NT2/D1 (cell line): ENCODE results near the gene NKX6-2.

Experiments
- DNase-seq: peaks from one replicate; pipeline ENCODE4 v3.0.0-alpha.2; 2011; ENCODE audit warnings: low read depth, low spot score
- H3K27me3 ChIP-seq: 2 replicates; pipeline ENCODE4 v1.6.0; 2011; ENCODE audit warnings: mild to moderate bottlenecking; ENCODE audit not compliant: insufficient read length, insufficient read depth
- H3K36me3 ChIP-seq: 2 replicates; pipeline ENCODE4 v1.6.1; 2011; ENCODE audit warnings: mild to moderate bottlenecking, low read length, mixed read lengths; ENCODE audit not compliant: insufficient read depth, insufficient read length
- H3K4me1 ChIP-seq: 2 replicates; pipeline ENCODE4 v1.5.1; 2011; ENCODE audit not compliant: insufficient read depth, insufficient read length
- H3K4me3 ChIP-seq: 2 replicates; pipeline ENCODE4 v1.5.1; 2011; ENCODE audit warnings: low read depth; ENCODE audit not compliant: insufficient read length
- H3K9ac ChIP-seq: 2 replicates; pipeline ENCODE4 v1.6.0; 2011; ENCODE audit warnings: low read depth; ENCODE audit not compliant: insufficient read length
- H3K9me3 ChIP-seq: 2 replicates; pipeline ENCODE4 v1.5.1; 2011; ENCODE audit warnings: mild to moderate bottlenecking, low read length; ENCODE audit not compliant: insufficient read depth
- SUZ12 ChIP-seq: IDR thresholded peaks from 2 replicates; pipeline ENCODE4 v1.6.1; 2011; ENCODE audit not compliant: insufficient read length, insufficient read depth; ENCODE audit errors: extremely low read depth
- YY1 ChIP-seq: IDR thresholded peaks from 2 replicates; pipeline ENCODE4 v1.6.1; 2011; ENCODE audit not compliant: insufficient read length, insufficient read depth
- ZNF274 ChIP-seq: IDR thresholded peaks from 2 replicates; pipeline ENCODE4 v1.6.1; 2011; ENCODE audit warnings: mild to moderate bottlenecking, low read depth, low read length

The NKX6-2 gene

DNA sequence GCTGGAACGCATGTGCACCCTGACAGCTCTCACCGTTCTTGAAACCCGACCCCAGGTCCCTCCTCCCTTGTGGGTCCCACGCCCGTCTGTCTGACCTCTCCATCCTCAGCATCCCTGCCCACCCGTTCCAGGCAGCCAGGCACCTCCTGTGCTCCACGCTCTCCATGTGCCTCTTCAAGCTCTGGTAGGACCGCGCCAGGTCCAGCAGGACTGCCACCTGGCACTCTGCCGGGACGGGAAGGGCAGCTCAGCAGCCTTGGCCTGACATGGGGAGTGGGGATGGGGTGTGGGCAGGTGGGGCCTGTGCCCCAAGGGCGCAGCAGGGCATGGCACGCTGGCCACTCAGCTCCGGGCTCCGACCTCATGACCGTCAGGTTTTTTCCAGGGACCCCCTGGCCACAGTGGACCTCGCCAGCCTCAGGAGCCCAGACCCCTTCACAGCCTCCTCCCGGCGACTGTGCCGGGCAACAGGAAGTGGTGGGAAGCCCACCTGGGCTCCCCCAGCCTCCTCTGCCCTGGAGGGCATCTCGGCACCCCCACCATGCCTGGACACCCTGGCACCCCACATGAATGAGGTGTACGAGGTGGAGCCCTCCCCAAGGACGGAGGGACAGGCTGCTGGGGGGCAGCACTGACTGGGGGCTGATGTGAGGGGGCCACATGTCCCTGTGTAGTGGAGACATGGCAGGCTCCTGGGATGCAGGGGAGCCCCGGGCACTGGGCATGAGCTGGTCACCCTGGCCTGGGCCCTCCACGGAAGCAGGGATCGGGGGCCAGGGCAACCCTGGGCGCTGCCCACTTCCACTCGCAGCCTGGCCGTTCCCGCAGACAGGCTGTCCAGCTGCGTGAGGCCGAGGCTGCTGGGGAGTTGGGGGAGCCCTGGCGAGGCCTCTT is 25.1 kb upstream of the NKX6-2 start:
- Histone ChIP-seq H3K27me3 (no peaks in the 10 kb centered on the region), H3K4me3 (no peak overlapping the region), H3K9me3 (no peaks in the 10 kb centered on the region), H3K4me1 (peaks cover 2% of the 10 kb centered on the region), H3K36me3 (no peaks in the 10 kb centered on the region), H3K9ac (no peak overlapping the region)
- no peak for TF ChIP-seq ZNF274
- no peak for DNase-seq

GRCh38 chr10:132810141-132810806 is 24.3 kb upstream of the NKX6-2 start:
- no peak overlapping the region for H3K4me3 ChIP-seq
- peaks cover 2% of the 10 kb centered on the region for H3K4me1 ChIP-seq
- DNase-seq: no peak
- no peaks in the 10 kb centered on the region for H3K27me3 ChIP-seq
- no peak for TF ChIP-seq ZNF274
- no peak for TF ChIP-seq SUZ12
- TF ChIP-seq YY1: no peak
- no peaks in the 10 kb centered on the region for H3K36me3 ChIP-seq
- no peaks in the 10 kb centered on the region for H3K9me3 ChIP-seq
- H3K9ac ChIP-seq: no peak overlapping the region

DNA sequence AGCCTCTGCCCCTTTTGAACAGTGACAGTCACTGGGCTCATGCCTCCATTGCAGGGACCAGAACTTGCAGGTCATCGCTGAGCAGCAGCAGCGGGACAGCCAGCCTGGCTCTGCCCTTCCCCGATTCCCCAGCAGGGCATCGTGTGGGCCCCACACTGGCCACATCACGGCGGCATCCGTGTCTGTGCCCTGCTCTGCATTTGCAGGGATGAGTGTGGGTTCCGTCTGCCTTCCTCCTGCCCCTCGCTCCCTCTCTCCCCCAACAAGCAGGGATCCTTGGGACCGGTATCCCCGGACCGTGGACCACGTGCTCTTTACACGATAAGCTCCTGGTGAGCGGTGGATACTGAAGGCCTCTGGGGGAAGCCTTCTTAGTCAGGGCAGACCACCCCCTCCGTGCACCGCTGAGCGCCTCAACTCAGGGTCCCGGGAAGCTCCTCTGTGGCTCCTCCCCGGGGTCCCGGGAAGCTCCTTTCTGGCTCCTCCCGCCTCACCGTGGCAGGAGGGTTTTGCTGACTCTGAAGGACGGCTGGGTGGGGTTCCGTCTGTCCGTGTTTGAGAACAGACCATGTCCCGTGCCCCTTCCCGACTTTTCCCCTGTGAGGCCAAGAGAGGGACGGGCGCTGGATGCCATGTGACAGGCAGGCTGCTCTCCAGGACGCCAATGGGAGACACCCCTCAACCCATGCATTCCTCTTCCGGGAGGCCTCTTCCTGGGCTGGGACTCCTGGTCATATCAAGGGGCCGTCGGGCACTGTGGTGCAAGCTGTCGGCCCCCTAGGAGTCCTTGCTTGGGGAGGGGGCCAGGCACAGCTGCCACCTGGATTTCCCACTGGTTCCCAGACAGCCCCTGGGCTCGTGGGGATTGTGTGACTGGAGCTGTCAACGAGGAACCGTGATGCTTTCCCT is 23.5 kb upstream of the NKX6-2 start:
- no peak for TF ChIP-seq SUZ12
- TF ChIP-seq ZNF274: no peak
- no peak for TF ChIP-seq YY1
- H3K4me1 ChIP-seq: peaks cover 2% of the 10 kb centered on the region
- no peak overlapping the region for H3K9ac ChIP-seq
- H3K36me3 ChIP-seq: no peaks in the 10 kb centered on the region
- DNase-seq: no peak
- H3K27me3 ChIP-seq: no peaks in the 10 kb centered on the region
- no peak overlapping the region for H3K4me3 ChIP-seq
- no peaks in the 10 kb centered on the region for H3K9me3 ChIP-seq

DNA sequence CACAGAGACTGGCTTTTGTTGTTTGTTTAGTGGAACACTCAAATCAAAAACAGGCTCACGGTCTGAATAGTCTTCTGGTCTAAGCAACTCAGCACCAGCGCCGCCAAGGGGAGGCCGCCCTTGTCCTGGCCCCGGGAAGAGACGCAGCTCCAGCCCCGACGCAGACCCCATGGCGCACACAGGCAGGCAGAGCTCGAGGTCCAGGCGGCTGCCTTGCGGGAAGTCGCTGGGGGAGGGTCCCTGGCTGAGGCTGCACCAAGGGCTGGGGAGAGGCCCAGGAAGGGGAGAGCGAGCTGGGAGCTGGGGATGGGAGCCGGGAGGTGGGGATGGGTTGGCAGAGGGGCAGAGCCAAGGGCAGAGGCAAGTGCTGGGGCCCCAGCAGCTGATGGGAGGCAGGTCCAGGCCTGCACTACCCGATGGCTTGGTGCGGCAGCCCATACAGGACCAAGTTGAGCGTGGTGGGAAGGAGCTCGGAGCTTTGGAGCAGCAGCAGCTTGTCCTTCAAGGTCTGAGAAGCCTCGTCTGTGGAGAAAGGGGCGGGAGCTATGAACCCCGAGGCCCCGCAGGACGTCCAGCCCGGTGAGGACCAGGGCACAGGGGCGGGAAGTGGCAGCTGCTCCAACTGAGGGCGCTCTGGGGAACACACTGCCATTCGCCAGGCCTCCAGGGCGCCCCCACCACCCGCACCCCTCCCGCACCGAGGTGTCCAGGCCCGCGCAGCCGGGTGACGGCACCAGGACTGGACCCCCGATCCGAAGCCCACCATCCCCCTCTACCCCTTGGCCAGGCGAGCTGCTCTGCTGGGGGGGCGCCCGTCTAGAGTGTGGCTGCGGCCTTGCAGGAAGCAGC is 22.7 kb upstream of the NKX6-2 start:
- Histone ChIP-seq H3K9ac (no peak overlapping the region), H3K4me3 (no peak overlapping the region), H3K9me3 (no peaks in the 10 kb centered on the region), H3K4me1 (peaks cover 2% of the 10 kb centered on the region), H3K36me3 (no peaks in the 10 kb centered on the region), H3K27me3 (no peaks in the 10 kb centered on the region)
- no peak for DNase-seq
- TF ChIP-seq YY1 (no peak), ZNF274 (no peak)

DNA sequence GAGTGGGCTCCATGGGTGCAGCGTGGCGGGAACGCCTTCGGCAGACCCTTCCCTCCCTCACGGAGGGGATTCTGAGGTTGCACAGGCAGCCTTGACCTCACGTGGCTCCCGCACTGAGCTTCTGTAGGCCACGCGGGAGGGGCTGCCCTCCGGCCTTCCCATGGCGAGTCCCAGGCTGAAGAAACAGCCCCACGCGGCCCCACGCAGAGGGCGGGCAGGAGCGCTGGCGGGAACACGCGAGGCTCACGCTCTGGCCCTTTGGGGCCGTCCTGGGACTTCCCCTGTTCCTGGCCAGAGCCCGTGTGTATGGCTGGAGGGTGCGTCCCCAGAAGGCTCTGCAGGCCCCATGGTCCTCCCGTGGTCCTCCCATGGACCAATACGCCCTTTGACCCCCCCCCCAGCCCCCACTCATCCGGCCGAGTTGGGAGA is 21.7 kb upstream of the NKX6-2 start:
- Histone ChIP-seq H3K9ac (no peak overlapping the region), H3K4me1 (peaks cover 2% of the 10 kb centered on the region), H3K9me3 (no peaks in the 10 kb centered on the region), H3K27me3 (no peaks in the 10 kb centered on the region), H3K36me3 (no peaks in the 10 kb centered on the region), H3K4me3 (no peak overlapping the region)
- TF ChIP-seq SUZ12 (no peak), YY1 (no peak), ZNF274 (no peak)
- DNase-seq: no peak

- no peak for DNase-seq
- TF ChIP-seq ZNF274 (no peak), YY1 (no peak), SUZ12 (no peak)
- Histone ChIP-seq H3K4me3 (no peak overlapping the region), H3K36me3 (no peaks in the 10 kb centered on the region), H3K27me3 (no peaks in the 10 kb centered on the region), H3K9ac (no peak overlapping the region), H3K4me1 (peaks cover 2% of the 10 kb centered on the region), H3K9me3 (peaks cover 4% of the 10 kb centered on the region; the same call in 1 of the 2 replicates)
Measured at GRCh38 chr10:132806561-132807003, 20.6 kb upstream of the NKX6-2 start.
